ENCODE measurements around the gene SLC6A3.

- TF ChIP-seq, protein P1, sequence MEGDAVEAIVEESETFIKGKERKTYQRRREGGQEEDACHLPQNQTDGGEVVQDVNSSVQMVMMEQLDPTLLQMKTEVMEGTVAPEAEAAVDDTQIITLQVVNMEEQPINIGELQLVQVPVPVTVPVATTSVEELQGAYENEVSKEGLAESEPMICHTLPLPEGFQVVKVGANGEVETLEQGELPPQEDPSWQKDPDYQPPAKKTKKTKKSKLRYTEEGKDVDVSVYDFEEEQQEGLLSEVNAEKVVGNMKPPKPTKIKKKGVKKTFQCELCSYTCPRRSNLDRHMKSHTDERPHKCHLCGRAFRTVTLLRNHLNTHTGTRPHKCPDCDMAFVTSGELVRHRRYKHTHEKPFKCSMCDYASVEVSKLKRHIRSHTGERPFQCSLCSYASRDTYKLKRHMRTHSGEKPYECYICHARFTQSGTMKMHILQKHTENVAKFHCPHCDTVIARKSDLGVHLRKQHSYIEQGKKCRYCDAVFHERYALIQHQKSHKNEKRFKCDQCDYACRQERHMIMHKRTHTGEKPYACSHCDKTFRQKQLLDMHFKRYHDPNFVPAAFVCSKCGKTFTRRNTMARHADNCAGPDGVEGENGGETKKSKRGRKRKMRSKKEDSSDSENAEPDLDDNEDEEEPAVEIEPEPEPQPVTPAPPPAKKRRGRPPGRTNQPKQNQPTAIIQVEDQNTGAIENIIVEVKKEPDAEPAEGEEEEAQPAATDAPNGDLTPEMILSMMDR (IDR thresholded peaks at IDR 0.05; ENCODE audit: low read depth, low read length) = no peak; the same call in 1 of the 2 replicates
- no peak for TF ChIP-seq EZH2phosphoT487 (IDR thresholded peaks at IDR 0.05; ENCODE audit: low read depth)
Measured at GRCh38 chr5:1348986-1349245, 96.3 kb downstream of the SLC6A3 start.

Data from OCI-LY3 (cell line).